GM23338 (cell line): Measurements from ENCODE around the gene ICAM1. TPM values are rescaled to one million over a fixed set of nuclear protein-coding genes. Genes with fewer than 3 reads are reported as not detected.
A peak's percentile ranks its signal among the peaks of the same experiment; 100 is the strongest.

Experiments used
- ATAC-seq: fragments of 200-7000 bp; cut with Tn5 transposase; 3 replicates; pipeline ENCODE4 v1.9.1; 2020
- DNase-seq: peaks from one replicate; pipeline ENCODE4 v3.0.0-alpha.2; 2015; ENCODE audit warnings: low spot score
- H2AFZ ChIP-seq: fragments of 200-600 bp; sonication (generic); 2 replicates; pipeline ENCODE4 v1.8.0; 2016; ENCODE audit warnings: antibody characterized with exemption, mild to moderate bottlenecking, moderate library complexity
- H3F3A ChIP-seq: fragments of 200-600 bp; sonication (generic); replicated peaks from 2 replicates; pipeline ENCODE4 v1.8.0; 2017; ENCODE audit warnings: antibody characterized with exemption, mixed run types, low read depth
- H3K27ac ChIP-seq: fragments of 200-600 bp; sonication (generic); 2 replicates; pipeline ENCODE4 v1.6.1; 2016; ENCODE audit warnings: low read depth
- H3K27me3 ChIP-seq: fragments of 200-600 bp; sonication (generic); 2 replicates; pipeline ENCODE4 v1.8.0; 2016; ENCODE audit warnings: mild to moderate bottlenecking, mixed run types, moderate library complexity; ENCODE audit not compliant: insufficient read depth
- H3K36me3 ChIP-seq: fragments of 200-600 bp; sonication (generic); 2 replicates; pipeline ENCODE4 v1.8.0; 2016; ENCODE audit warnings: mild to moderate bottlenecking; ENCODE audit not compliant: insufficient read depth
- H3K4me1 ChIP-seq: fragments of 200-600 bp; sonication (generic); 2 replicates; pipeline ENCODE4 v1.8.0; 2016; ENCODE audit warnings: mild to moderate bottlenecking, moderate library complexity; ENCODE audit not compliant: insufficient read depth
- H3K4me2 ChIP-seq: fragments of 200-600 bp; sonication (generic); 2 replicates; pipeline ENCODE4 v1.7.1; 2017; ENCODE audit warnings: mixed run types
- H3K4me3 ChIP-seq: fragments of 200-600 bp; sonication (generic); 2 replicates; pipeline ENCODE4 v1.6.1; 2016; ENCODE audit warnings: mixed run types
- H3K79me2 ChIP-seq: fragments of 200-600 bp; sonication (generic); replicated peaks from 2 replicates; pipeline ENCODE4 v1.8.0; 2017; ENCODE audit warnings: mild to moderate bottlenecking; ENCODE audit not compliant: insufficient read depth
- H3K9me2 ChIP-seq: fragments of 200-600 bp; sonication (generic); 2 replicates; pipeline ENCODE4 v1.8.0; 2017; ENCODE audit not compliant: insufficient read depth
- H4K20me1 ChIP-seq: fragments of 200-600 bp; sonication (generic); replicated peaks from 2 replicates; pipeline ENCODE4 v1.8.0; 2017; ENCODE audit warnings: mild to moderate bottlenecking; ENCODE audit not compliant: insufficient read depth
- H3K27ac Mint-ChIP-seq: 2 replicates; pipeline ENCODE4 v1.8.0; 2020; ENCODE audit warnings: inconsistent platforms, mild to moderate bottlenecking, moderate library complexity, mixed read lengths
- H3K27me3 Mint-ChIP-seq: 3 replicates; pipeline ENCODE4 v1.8.0; 2022; ENCODE audit warnings: low read depth, mild to moderate bottlenecking, moderate library complexity, mixed read lengths, inconsistent platforms; ENCODE audit not compliant: insufficient read depth, poor library complexity
- H3K36me3 Mint-ChIP-seq: 3 replicates; pipeline ENCODE4 v1.8.0; 2021; ENCODE audit warnings: low read depth, mild to moderate bottlenecking, inconsistent platforms, moderate library complexity, mixed read lengths
- H3K4me1 Mint-ChIP-seq: 3 replicates; pipeline ENCODE4 v1.8.0; 2020; ENCODE audit warnings: mild to moderate bottlenecking, inconsistent platforms, mixed read lengths
- H3K4me3 Mint-ChIP-seq: 3 replicates; pipeline ENCODE4 v1.8.0; 2021; ENCODE audit warnings: moderate library complexity, mild to moderate bottlenecking, inconsistent platforms, mixed read lengths
- H3K9me3 Mint-ChIP-seq: 3 replicates; pipeline ENCODE4 v1.8.0; 2020; ENCODE audit warnings: moderate library complexity, mild to moderate bottlenecking, inconsistent platforms, mixed read lengths
- CTCF ChIP-seq, 2 experiments: fragments of 200-600 bp in 1 of 2; sonication (generic) in 1 of 2; conservative IDR thresholded peaks; 2 replicates each; pipeline versions ENCODE4 v1.5.1 to v1.6.1; 2016 to 2017; ENCODE audit warnings: antibody characterized with exemption in 2 of 2, low read depth in 2 of 2, mild to moderate bottlenecking in 2 of 2, moderate library complexity in 1 of 2
- ETS1 ChIP-seq: IDR thresholded peaks from 2 replicates; pipeline ENCODE4 v1.6.1; 2016; ENCODE audit warnings: antibody characterized with exemption
- ZNF331 ChIP-seq: fragments of 250-450 bp; sonication (Bioruptor Pico); IDR thresholded peaks from 2 replicates; pipeline ENCODE4 v1.5.0; 2020; ENCODE audit warnings: low read depth, mild to moderate bottlenecking, moderate library complexity
- ZNF462 ChIP-seq: fragments of 250-450 bp; sonication (Bioruptor Pico); IDR thresholded peaks from 2 replicates; pipeline ENCODE4 v1.5.0; 2020; ENCODE audit warnings: mild to moderate bottlenecking, moderate library complexity
- polyA plus RNA-seq: library from polyadenylated mRNA; unstranded; fragments of >200 nt; fragmentation: Nextera tagmentation; extraction: Ambion mirVana; gene quantifications from 2 replicates; pipeline ENCODE4 v1.2.1, GENCODE V29; 2016
- total RNA-seq: library from RNA; depleted of rRNA; stranded (reverse); fragments of >200 nt; shearing (Covaris generic); gene quantifications from 2 replicates; pipeline ENCODE4 v1.2.3, GENCODE V29; 2014

Gene ICAM1
- total and polyA plus RNA-seq, 2 experiments from 2014 or later: 1.6 to 3.5 TPM

GRCh38 chr19:10271543-10272086 lies 695 bp downstream of the ICAM1 start:
- H3K27me3 ChIP-seq: peaks cover 45% of the 10 kb centered on the region
- H3K4me3 ChIP-seq: peak overlapping the region; percentile 53
- H3K4me1 ChIP-seq: peaks cover 4% of the 10 kb centered on the region; the same call in 1 of the 2 replicates
- Mint-ChIP-seq H3K27me3 (peaks cover 42% of the 10 kb centered on the region), H3K36me3 (peaks cover 4% of the 10 kb centered on the region; the same call in 1 of the 3 replicates), H3K4me3 (peak overlapping the region; percentile 65), H3K9me3 (no peaks in the 10 kb centered on the region; the same call in 2 of the 3 replicates), H3K27ac (no peak overlapping the region), H3K4me1 (peaks cover 4% of the 10 kb centered on the region; the same call in 2 of the 3 replicates)
- peak overlapping the region; percentile 94; the same call in 1 of the 2 replicates for H2AFZ ChIP-seq
- H3K79me2 ChIP-seq: no peaks in the 10 kb centered on the region
- no peaks in the 10 kb centered on the region for H4K20me1 ChIP-seq
- H3K9me2 ChIP-seq: no peaks in the 10 kb centered on the region
- H3F3A ChIP-seq: peaks cover 13% of the 10 kb centered on the region; the same call in 1 of the 2 replicates
- H3K36me3 ChIP-seq: no peaks in the 10 kb centered on the region
- DNase-seq (no peak), ATAC-seq (peak; percentile 6; the same call in 2 of the 3 replicates)
- H3K27ac ChIP-seq: no peak overlapping the region
- TF ChIP-seq ZNF331 (CRISPR knock-in tag): no peak
- no peak for TF ChIP-seq ZNF462 (CRISPR knock-in tag)
- TF ChIP-seq CTCF (conservative IDR thresholded peaks at IDR 0.05; ENCODE audit: low read depth in 2 of 2): no peak
- no peak for TF ChIP-seq ETS1
- peak overlapping the region; percentile 77 for H3K4me2 ChIP-seq
